ENCODE results near the gene RNF224.

GRCh38 chr9:137237759-137238726, 10.7 kb downstream of the RNF224 start:
- TF ChIP-seq CTCF (IDR thresholded peaks at IDR 0.05) (no peak), ZFX (IDR thresholded peaks at IDR 0.05; ENCODE audit: borderline replicate concordance) (no peak)

All from 22Rv1 (cell line).